HL-60/S4 treated with phorbol 12-myristate 13-acetate at 8.2 ng/mL for 4 days and 3 days (cell line): ENCODE measurements around the gene ISLR2.

Source experiments
- in situ Hi-C: fragments of 300-500 bp; cut with MboI; formaldehyde crosslinking; loops from 2 replicates; pipeline ENCODE4 v1.15.0; 2022; ENCODE audit warnings: low sequenced_read_pairs

Gene ISLR2

DNA sequence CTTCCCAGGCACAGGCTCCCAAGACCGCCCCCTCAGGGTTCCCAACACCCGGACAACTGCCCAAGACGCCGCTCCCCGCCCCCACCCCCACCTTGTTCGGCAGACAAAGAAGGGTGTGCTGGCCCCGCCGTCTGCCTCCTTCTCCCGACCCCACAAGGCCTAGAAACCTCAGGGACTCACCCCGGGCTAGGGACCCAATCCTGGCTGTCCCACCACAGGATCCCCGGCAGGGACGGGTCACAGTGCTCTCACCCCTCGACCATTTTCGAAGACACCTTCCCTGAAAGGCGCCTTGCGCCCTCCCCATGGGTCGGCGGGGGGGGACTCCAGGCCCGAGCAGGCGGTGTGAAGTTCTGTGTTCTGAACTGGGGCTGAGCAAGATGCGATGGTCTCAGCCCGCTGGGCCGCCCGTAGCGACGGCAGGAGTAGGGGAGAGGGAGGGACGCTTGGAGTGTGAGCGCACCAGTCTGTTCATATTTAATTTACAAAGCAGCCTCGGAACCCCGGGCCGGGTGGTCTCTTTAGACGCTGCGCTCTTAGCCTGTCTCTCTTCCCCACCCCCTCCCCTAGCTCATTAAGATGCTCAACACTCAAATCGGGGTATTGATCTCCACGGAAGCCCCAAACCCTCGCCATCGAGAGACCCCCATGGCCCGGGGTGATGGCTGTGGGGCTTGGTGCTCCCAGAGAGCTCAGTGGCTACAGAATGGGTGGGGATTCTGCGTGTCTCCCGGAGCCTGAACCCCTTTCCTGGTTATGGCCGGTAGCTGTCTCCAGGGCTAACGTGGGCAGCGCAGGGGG, 1.4 kb upstream of the ISLR2 start:
- in situ Hi-C loops: loop anchor here (5.0 kb wide), 1 partner anchor 178 kb away; no protein-coding TSS in a partner anchor

DNA sequence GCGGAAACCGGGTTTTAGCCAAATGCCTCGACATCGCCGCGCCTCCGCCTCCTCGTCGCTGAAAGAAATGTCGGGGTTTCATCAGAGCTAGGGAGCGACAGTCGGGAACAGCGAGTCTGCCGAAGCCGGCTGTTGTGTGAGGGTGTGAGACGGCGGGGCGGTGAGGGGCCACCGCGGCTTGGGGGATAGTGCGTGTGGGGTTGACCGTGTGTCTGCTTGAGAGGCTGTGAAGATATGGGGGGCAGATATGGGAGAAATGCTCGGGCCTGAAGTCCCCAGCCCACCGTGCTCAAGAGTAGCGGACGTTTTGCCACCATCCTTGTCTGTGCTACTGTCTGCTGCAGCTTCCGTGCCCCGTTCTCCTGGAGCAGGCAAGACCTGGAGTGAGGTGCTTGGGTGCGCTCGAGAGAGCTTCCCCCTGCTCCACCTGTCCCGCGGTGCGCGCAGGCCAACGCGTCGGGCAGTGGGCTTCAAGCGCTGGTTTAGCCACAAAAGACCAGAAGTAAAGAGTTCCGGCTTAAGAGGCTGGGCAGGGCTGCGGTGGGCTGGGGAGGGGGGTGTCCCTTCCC, 716 bp upstream of the ISLR2 start:
- in situ Hi-C loops: loop anchor here (5.0 kb wide), 1 partner anchor 178 kb away; no protein-coding TSS in a partner anchor

DNA sequence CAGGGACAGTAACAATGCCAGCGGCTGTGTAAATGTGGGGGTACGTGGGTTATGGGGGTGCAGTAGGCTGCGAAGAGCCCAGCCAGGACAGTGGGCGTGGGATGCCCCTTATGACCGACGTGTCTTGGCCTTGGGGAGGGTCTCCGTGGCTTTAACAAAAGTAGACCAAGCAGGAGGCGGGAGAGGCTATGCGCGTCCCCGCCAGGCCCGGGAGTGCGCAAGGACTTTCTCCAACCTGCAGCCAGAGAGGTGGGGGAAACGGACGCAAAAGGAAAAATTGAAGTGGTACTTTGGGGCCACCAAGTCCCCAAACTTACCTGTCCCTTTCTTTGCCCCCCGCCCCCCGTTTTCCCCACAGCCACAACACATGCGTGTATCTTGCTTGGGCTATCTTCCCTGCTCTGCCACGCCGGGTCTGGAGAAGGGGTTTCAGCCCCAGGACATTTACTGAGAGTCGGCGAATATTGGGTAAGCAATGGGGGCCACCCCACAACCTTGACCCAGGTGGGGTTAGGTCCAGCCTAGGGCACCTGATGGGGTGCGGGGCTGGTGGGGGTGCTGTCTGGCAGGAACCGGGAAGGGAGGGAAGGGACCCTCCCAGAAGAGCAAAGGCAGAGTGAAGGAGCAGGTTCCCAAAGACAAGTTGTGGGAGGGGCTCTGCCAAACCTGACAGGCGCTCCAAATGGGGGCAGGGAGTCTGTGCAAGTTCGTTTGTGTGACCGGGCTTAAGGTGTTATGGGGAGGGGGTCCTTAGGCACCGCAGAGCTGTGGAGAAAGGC, 652 bp downstream of the ISLR2 start:
- in situ Hi-C loops: no loop called here

DNA sequence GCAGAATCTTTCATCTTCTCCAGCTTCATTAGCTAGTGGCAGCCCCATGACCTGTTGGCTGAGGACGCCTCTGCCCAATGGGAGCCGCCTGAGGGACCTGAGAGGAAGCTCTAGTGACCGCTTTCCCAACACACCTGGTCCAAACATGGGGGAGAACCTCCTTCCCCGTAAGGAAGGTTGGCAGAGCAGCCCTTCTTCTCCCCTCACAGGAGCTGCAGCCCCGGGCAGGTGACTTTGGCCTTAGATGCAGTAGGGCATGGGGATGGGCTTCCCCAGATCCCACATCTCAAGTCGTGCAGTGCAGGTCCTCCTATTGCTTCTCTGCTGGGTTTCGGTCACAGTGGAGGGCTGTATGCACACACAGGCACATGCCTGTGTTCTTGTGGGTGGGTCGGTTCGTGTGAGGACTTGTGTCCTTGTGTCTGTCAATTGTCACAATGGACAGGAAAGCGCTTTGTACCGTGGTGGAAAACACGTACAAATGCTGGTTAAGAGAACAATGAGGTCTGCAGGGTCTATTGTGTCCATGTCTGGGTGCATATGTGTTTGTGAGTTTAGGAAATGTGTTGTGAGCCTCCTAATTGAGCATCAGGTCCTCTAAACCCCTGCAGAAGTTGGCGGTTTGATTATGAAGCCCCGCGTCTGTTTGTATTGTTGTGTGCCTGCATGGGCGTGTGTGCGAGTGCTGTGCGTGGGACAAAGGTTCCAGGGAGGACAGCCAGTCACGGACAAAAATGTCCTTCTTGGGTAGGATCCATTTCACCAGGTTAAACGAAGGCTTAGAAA, 1.4 kb downstream of the ISLR2 start:
- in situ Hi-C loops: no loop called here

DNA sequence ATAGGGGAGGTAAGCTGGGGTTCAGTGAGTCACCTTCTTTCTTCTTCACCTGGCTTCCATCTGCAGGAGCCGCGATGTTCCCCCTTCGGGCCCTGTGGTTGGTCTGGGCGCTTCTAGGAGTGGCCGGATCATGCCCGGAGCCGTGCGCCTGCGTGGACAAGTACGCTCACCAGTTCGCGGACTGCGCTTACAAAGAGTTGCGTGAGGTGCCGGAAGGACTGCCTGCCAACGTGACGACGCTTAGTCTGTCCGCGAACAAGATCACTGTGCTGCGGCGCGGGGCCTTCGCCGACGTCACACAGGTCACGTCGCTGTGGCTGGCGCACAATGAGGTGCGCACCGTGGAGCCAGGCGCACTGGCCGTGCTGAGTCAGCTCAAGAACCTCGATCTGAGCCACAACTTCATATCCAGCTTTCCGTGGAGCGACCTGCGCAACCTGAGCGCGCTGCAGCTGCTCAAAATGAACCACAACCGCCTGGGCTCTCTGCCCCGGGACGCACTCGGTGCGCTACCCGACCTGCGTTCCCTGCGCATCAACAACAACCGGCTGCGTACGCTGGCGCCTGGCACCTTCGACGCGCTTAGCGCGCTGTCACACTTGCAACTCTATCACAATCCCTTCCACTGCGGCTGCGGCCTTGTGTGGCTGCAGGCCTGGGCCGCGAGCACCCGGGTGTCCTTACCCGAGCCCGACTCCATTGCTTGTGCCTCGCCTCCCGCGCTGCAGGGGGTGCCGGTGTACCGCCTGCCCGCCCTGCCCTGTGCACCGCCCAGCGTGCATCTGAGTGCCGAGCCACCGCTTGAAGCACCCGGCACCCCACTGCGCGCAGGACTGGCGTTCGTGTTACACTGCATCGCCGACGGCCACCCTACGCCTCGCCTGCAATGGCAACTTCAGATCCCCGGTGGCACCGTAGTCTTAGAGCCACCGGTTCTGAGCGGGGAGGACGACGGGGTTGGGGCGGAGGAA, 2.6 kb downstream of the ISLR2 start:
- in situ Hi-C loops: no loop called here

DNA sequence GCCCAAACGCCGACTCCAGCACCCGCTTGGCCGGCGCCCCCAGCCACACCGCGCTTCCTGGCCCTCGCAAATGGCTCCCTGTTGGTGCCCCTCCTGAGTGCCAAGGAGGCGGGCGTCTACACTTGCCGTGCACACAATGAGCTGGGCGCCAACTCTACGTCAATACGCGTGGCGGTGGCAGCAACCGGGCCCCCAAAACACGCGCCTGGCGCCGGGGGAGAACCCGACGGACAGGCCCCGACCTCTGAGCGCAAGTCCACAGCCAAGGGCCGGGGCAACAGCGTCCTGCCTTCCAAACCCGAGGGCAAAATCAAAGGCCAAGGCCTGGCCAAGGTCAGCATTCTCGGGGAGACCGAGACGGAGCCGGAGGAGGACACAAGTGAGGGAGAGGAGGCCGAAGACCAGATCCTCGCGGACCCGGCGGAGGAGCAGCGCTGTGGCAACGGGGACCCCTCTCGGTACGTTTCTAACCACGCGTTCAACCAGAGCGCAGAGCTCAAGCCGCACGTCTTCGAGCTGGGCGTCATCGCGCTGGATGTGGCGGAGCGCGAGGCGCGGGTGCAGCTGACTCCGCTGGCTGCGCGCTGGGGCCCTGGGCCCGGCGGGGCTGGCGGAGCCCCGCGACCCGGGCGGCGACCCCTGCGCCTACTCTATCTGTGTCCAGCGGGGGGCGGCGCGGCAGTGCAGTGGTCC, 3.5 kb downstream of the ISLR2 start:
- in situ Hi-C loops: no loop called here

DNA sequence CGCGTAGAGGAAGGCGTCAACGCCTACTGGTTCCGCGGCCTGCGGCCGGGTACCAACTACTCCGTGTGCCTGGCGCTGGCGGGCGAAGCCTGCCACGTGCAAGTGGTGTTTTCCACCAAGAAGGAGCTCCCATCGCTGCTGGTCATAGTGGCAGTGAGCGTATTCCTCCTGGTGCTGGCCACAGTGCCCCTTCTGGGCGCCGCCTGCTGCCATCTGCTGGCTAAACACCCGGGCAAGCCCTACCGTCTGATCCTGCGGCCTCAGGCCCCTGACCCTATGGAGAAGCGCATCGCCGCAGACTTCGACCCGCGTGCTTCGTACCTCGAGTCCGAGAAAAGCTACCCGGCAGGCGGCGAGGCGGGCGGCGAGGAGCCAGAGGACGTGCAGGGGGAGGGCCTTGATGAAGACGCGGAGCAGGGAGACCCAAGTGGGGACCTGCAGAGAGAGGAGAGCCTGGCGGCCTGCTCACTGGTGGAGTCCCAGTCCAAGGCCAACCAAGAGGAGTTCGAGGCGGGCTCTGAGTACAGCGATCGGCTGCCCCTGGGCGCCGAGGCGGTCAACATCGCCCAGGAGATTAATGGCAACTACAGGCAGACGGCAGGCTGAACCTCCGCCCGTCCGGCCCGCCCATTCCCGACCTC, 4.1 kb downstream of the ISLR2 start:
- in situ Hi-C loops: no loop called here

DNA sequence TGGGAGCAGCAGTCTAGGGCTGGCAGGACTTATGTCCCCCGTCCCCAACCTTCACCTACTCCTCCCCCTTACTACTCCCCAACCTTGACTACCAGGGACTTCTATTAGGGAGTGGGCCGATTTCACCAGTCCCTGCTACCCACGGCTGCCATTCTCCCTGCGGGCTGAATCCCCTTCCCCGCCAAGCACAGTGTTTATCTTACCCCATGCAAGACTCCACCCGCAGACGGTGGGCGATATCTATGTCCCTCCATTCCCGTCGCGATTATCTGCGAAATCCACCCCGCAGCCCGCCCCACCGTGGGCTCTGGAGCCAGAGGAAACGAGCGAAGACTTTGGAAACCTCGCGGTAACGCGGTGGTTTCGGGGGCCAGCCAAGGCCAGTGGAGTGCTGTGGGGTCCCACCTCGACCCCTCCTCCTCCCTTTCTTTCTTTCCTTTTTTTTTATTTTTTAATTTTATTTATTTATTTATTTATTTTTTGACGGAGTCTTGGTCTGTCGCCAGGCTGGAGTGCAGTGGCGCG, 4.7 kb downstream of the ISLR2 start:
- in situ Hi-C loops: no loop called here

DNA sequence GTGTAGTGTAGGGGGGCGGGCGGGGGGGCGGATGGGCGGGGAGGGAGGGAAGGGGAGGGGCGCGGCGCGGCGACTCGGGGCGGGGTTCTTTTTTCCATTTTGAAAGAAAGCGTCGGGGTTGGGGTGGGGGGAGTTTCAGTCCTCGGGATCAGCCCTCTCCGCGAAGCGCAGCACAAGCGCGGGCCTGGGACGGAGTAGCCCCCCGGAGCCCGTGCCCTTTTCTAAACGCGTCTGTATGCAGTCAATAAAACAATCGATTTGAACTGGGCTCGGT, 6.1 kb downstream of the ISLR2 start:
- in situ Hi-C loops: no loop called here

DNA sequence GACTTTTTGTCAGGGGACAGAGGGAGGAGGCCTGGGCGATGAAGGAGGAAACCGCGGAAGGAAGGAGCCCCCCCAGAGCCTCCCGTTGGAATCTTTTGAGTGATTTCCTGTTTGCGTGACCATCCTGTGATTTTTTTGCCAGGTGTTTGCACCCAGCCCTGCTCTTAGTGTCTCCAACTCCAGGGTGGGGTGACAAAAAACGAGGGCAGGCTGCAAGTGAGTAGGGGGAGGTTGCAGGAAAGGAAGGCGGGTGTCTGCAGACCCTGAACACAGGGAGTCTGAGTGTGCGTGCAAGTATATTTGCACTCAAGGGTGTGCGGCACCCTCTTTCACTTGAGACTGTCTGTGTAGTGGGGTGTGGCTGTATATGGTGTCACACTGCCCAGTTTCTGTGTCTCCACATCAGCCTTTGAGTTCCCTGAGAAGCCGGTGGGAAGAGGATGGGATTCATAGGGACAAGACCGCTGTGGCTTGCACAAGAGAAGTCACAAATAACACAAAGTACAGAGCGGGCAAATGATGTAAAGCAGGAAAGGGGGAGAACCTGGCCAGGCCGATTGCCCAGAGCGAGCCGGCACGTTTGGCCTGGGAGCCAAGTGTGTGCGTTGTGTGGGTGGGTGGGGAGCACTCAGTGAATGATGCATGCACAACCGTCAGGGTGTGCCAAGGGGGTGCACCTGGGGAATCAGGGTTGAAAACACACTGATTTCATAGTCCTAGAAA, 6.6 kb downstream of the ISLR2 start:
- in situ Hi-C loops: no loop called here

DNA sequence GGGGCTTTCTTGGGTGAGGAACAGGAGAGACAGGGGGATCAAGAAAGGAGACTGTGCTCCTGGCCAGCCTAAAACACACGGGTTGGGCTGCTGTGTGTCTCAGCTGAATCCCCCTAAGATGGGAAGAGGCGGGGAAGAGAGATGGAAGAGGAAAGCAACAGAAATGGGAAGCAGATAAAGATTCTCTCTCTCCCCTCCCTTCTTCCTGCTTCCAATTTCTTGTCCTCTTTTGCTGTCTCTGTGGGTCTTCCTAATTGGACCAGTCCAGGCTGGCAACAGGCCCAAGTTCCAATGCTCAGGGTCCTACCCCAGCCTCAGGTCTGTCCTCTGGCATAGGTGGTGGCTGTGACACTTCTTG, 7.1 kb downstream of the ISLR2 start:
- in situ Hi-C loops: no loop called here

DNA sequence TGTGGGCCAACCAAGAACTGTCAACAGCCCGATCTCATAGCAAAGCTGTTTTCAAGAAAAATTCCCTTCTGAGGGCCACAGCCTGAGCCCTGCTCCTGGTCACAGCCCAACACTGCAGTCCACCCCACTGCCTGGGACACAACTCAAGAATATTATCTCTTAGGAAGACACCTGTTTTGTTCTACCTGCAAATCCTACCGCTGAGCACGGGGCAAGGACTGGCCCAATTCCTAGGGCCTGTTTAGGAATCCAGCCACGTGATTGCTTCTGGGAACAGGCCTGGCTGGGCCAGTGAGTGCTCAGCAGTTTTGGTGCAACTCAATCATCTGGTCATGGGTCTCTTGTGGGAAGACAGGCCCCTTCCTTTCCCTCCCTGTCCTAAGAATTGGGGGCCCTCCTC, 8.3 kb downstream of the ISLR2 start:
- in situ Hi-C loops: no loop called here

DNA sequence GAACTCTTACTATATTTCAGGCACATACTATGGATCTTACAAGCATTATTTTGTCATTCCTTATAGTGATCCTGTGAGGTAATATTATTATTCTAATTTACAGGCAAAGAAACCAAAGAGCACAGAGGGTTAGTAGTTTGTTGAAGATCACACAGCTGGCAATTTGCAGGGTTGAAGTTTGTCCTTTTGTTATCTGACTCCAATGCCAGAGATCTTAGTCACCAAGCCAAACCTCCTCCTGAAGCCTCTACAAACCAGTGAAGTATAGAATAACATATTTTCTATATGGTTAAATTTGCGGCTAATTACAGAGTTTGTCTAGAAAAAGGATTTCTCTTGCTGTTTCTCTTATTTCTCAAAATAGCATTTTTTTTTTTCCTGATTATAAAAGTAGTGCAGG, 11.2 kb downstream of the ISLR2 start:
- in situ Hi-C loops: no loop called here

DNA sequence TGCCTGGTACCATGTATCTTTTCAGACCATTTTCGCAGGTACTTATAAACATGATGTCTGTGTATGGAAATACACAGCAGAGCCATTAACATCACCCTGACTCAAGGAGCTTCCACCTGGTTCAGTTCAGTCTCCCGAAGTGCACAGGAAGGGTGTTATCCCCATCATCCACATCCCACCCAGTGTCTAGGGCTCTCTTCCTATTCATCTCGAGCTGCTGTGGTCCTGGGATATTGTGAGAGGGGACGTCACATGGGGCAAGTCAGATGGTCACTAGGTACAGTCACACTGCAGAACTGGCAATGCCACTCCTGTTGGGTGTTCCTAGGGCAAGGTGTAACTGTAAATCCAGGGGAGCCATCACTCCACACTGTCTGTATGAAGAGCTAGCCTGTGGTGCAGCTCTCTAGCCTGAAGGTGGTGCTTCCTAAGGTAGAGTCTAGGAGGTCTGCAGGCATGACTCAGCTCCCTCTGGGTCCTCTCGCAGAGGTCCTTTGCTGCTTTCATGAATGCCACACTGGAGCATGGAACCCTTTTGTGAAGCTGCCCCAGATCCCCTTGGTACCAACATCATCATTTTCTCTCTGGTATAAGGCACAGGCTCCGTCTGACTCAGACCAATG, 13.9 kb downstream of the ISLR2 start:
- in situ Hi-C loops: no loop called here

DNA sequence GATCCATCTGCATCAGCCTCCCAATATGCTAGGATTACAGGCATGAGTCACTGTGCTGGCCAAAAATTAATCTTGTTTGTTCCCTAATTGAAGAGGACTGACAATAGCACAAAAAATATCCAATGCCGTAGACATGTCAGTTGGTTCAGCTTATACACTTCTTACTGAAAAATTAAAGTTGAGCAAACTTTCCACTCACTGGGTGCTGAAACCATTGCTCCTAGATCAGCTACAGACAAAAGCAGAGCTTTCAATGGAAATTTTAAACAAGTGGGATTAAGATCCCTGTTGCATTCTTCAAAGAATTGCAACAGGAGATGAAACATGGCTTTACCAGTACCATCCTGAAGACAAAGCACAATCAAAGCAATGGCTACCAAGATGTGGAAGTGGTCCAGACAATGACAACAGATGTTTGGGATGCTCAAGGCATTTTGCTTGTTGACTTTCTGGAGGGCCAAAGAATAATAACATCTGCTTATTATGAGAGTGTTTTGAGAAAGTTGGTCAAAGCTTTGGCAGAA, 16.0 kb downstream of the ISLR2 start:
- in situ Hi-C loops: no loop called here

DNA sequence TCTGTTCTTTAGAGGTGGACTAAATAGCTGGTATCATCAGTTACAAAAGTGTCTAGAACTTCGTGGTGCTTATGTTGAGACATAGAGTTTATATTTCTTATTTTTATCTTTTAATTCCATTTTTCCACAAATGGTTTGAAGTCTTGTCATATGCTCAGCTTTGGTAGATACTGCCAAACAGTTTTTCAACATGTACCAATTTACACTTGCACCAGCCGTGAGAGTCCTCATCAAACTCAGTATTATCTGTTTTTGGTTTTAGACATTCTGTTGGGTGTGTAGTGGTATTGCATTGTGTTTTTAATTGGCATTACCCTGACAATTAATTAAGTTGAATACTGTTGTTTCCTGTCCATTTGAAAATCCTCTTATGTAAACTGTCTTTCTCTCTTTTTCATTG, 16.7 kb downstream of the ISLR2 start:
- in situ Hi-C loops: no loop called here

DNA sequence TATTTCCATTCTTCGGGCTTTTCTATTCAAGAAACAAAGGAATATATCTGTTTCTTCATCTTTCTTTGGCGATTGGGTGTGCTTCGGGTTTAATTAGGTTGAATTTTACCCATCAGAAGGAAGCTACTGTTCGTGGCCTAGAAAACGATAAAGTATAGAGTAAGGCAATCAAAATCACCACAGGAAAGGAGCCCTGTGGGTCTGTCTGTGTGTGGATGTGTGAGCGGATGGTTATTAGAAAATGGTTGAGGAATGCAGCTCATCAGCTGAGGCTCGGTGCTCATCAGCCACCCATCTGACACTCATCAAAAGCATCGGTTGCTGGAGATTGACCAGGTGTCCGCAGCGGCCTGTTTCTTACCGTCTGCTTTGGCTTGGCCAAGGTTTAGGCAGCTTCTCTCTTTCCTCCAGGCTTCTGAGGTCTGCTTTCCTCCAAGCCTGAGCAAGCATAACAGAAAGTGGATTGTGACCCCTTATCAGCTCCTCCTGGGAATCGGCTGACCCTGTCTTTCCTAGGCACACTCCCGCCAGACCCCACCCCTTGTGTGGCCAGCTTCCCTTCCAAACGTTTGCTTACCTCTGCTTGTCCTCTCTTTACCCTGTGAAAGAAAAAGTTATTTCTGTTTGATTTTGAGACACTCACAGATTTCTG, 25.5 kb downstream of the ISLR2 start:
- in situ Hi-C loops: no loop called here
